Neural cell (in vitro differentiated cells): Measurements from ENCODE around the gene BLCAP. TPM values are rescaled to one million over a fixed set of nuclear protein-coding genes. Genes with fewer than 3 reads are reported as not detected.

ENCODE experiments used
- H2AFZ ChIP-seq: fragments of 200-600, 300-800 bp; sonication (generic), shearing (Covaris generic); 2 replicates; pipeline ENCODE4 v1.6.0; 2014; ENCODE audit warnings: low read depth, mild to moderate bottlenecking, antibody characterized with exemption, low read length, moderate library complexity
- H3F3A ChIP-seq: fragments of 200-600 bp; shearing (Covaris generic); 2 replicates; pipeline ENCODE4 v1.6.1; 2016; ENCODE audit warnings: mild to moderate bottlenecking, moderate library complexity, mixed read lengths, antibody characterized with exemption, low read length; ENCODE audit not compliant: insufficient read depth, poor library complexity, severe bottlenecking
- H3K27ac ChIP-seq: fragments of 200-600, 300-800 bp; sonication (generic), shearing (Covaris generic); 2 replicates; pipeline ENCODE4 v1.5.1; 2014; ENCODE audit warnings: mild to moderate bottlenecking, low read length, moderate library complexity
- H3K27me3 ChIP-seq: fragments of 300-800, 200-600 bp; sonication (generic), shearing (Covaris generic); 2 replicates; pipeline ENCODE4 v1.6.0; 2014; ENCODE audit warnings: mild to moderate bottlenecking, low read depth, low read length, moderate library complexity; ENCODE audit not compliant: insufficient read depth
- H3K36me3 ChIP-seq: fragments of 300-800, 200-600 bp; sonication (generic), shearing (Covaris generic); 2 replicates; pipeline ENCODE4 v1.5.1; 2014; ENCODE audit warnings: mild to moderate bottlenecking, antibody characterized with exemption, low read length, moderate library complexity; ENCODE audit not compliant: insufficient read depth
- H3K4me2 ChIP-seq: fragments of 300-800, 200-600 bp; sonication (generic), shearing (Covaris generic); 2 replicates; pipeline ENCODE4 v1.6.0; 2014; ENCODE audit warnings: mild to moderate bottlenecking, low read length
- H3K4me3 ChIP-seq: fragments of 300-800, 200-600 bp; sonication (generic), shearing (Covaris generic); 2 replicates; pipeline ENCODE4 v1.5.1; 2014; ENCODE audit warnings: mild to moderate bottlenecking, low read length, moderate library complexity
- H3K79me2 ChIP-seq: fragments of 200-600 bp; shearing (Covaris generic); replicated peaks from 2 replicates; pipeline ENCODE4 v1.6.0; 2014; ENCODE audit warnings: mild to moderate bottlenecking, low read length, moderate library complexity; ENCODE audit not compliant: insufficient read depth
- H3K9ac ChIP-seq: fragments of 300-800, 200-600 bp; sonication (generic), shearing (Covaris generic); 2 replicates; pipeline ENCODE4 v1.6.1; 2016; ENCODE audit warnings: mild to moderate bottlenecking, low read length, mixed read lengths
- H3K9me2 ChIP-seq: fragments of 200-600 bp; shearing (Covaris generic); 2 replicates; pipeline ENCODE4 v1.6.1; 2016; ENCODE audit warnings: mild to moderate bottlenecking, low read length, mixed read lengths; ENCODE audit not compliant: insufficient read depth
- H3K9me3 ChIP-seq: fragments of 200-600, 300-800 bp; sonication (generic), shearing (Covaris generic); 2 replicates; pipeline ENCODE4 v1.6.1; 2016; ENCODE audit warnings: mild to moderate bottlenecking, mixed run types, low read length, moderate library complexity, mixed read lengths
- H4K20me1 ChIP-seq: fragments of 200-600 bp; shearing (Covaris generic); 2 replicates; pipeline ENCODE4 v1.6.1; 2016; ENCODE audit warnings: mild to moderate bottlenecking, mixed run types; ENCODE audit not compliant: insufficient read depth
- CTCF ChIP-seq: fragments of 450-650 bp; IDR thresholded peaks from 2 replicates; pipeline ENCODE4 v1.5.1; 2014; ENCODE audit warnings: antibody characterized with exemption, mild to moderate bottlenecking, moderate library complexity; ENCODE audit not compliant: poor library complexity, severe bottlenecking
- EP300 ChIP-seq: fragments of 450-650 bp; conservative IDR thresholded peaks from 2 replicates; pipeline ENCODE4 v1.6.1; 2014; ENCODE audit warnings: antibody characterized with exemption, mild to moderate bottlenecking, moderate library complexity; ENCODE audit not compliant: poor library complexity, severe bottlenecking
- EZH2 ChIP-seq: fragments of 200-600, 300-800 bp; shearing (Covaris generic), sonication (generic); IDR thresholded peaks from 2 replicates; pipeline ENCODE4 v1.6.1; 2014; ENCODE audit warnings: antibody characterized with exemption, low read length, borderline replicate concordance, mild to moderate bottlenecking; ENCODE audit not compliant: insufficient read depth, poor library complexity, severe bottlenecking
- MXI1 ChIP-seq: fragments of 450-650 bp; conservative IDR thresholded peaks from 2 replicates; pipeline ENCODE4 v1.6.1; 2014; ENCODE audit warnings: antibody characterized with exemption, mild to moderate bottlenecking; ENCODE audit not compliant: poor library complexity, severe bottlenecking
- POLR2AphosphoS5 ChIP-seq: IDR thresholded peaks from 2 replicates; pipeline ENCODE4 v1.6.1; 2012
- RAD21 ChIP-seq: fragments of 450-650 bp; conservative IDR thresholded peaks from 2 replicates; pipeline ENCODE4 v1.6.1; 2014; ENCODE audit warnings: antibody characterized with exemption, mild to moderate bottlenecking, moderate library complexity
- REST ChIP-seq: IDR thresholded peaks from 2 replicates; pipeline ENCODE4 v1.6.1; 2012; ENCODE audit warnings: borderline replicate concordance
- SMC3 ChIP-seq: fragments of 450-650 bp; conservative IDR thresholded peaks from 2 replicates; pipeline ENCODE4 v1.6.1; 2014; ENCODE audit warnings: antibody characterized with exemption, mild to moderate bottlenecking, moderate library complexity; ENCODE audit not compliant: poor library complexity
- TAF1 ChIP-seq: IDR thresholded peaks from 2 replicates; pipeline ENCODE4 v1.6.1; 2012; ENCODE audit warnings: low read depth
- polyA plus RNA-seq: library from polyadenylated mRNA; depleted of rRNA; stranded (reverse); fragments of >200 nt; gene quantifications from 2 replicates; pipeline ENCODE4 v1.2.3, GENCODE V29; 2014

Gene BLCAP
- polyA plus RNA-seq, 1 donor from 2014 or later = 344 TPM

GRCh38 chr20:37571033-37571432 is 43.4 kb upstream of the BLCAP start:
- Histone ChIP-seq H3K79me2 (no peaks in the 10 kb centered on the region), H2AFZ (no peak overlapping the region), H3K36me3 (no peaks in the 10 kb centered on the region), H3K27ac (no peak overlapping the region), H3K9me2 (no peaks in the 10 kb centered on the region), H3F3A (no peaks in the 10 kb centered on the region), H3K4me2 (no peak overlapping the region), H3K4me3 (no peak overlapping the region), H3K27me3 (no peaks in the 10 kb centered on the region), H3K9me3 (no peaks in the 10 kb centered on the region), H4K20me1 (no peaks in the 10 kb centered on the region), H3K9ac (no peak overlapping the region)
- no peak for TF ChIP-seq SMC3
- TF ChIP-seq EZH2 = no peak
- no peak for TF ChIP-seq REST
- no peak for TF ChIP-seq POLR2AphosphoS5
- no peak for TF ChIP-seq EP300
- TF ChIP-seq CTCF = no peak
- no peak for TF ChIP-seq TAF1
- no peak for TF ChIP-seq RAD21
- TF ChIP-seq MXI1 = no peak

GRCh38 chr20:37570419-37570818 is 42.7 kb upstream of the BLCAP start:
- Histone ChIP-seq H2AFZ (no peak overlapping the region), H4K20me1 (no peaks in the 10 kb centered on the region), H3F3A (no peaks in the 10 kb centered on the region), H3K9ac (no peak overlapping the region), H3K4me3 (no peak overlapping the region), H3K27me3 (no peaks in the 10 kb centered on the region), H3K9me2 (no peaks in the 10 kb centered on the region), H3K36me3 (no peaks in the 10 kb centered on the region), H3K27ac (no peak overlapping the region), H3K4me2 (no peak overlapping the region), H3K79me2 (no peaks in the 10 kb centered on the region), H3K9me3 (no peaks in the 10 kb centered on the region)
- no peak for TF ChIP-seq SMC3
- no peak for TF ChIP-seq RAD21
- TF ChIP-seq EZH2 = no peak
- no peak for TF ChIP-seq POLR2AphosphoS5
- no peak for TF ChIP-seq MXI1
- no peak for TF ChIP-seq EP300
- TF ChIP-seq TAF1 = no peak
- TF ChIP-seq CTCF = no peak
- no peak for TF ChIP-seq REST
